Measurements from ENCODE around the gene PPP4R1. TPM values are rescaled to one million over a fixed set of nuclear protein-coding genes. Genes with fewer than 3 reads are reported as not detected.

The PPP4R1 gene
- total RNA-seq, 2 experiments from 2014 or later: 35.7 to 40.2 TPM

DNA sequence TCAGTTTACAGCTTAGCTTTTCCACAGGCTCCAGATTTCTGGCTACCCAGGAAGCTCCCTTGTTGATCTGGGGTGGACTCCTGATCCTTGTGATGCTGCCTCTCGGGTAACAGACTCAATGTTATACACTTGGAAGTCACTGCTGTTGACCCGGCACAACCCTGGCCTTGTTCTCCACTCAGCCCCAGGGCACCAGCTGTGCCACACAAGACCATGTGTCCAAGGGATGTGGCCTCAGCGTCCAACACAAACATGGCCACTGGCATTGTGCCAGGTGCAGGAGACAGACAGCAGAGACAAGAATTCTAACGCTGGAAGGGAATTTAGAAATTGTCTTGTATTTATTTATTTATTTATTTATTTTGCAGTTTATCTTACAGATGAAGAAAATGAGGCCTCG, 39.0 kb upstream of the PPP4R1 start:
- CTCF ChIA-PET: no interaction called here
- DNase-seq: no peak
- no peaks in the 10 kb centered on the region for H3K4me1 ChIP-seq (ENCODE audit: insufficient read depth, low read length)
- intact Hi-C loops (cut with DNase I, micrococcal nuclease): no loop called here
- POLR2A ChIA-PET: no interaction called here
- H3K27ac ChIP-seq (ENCODE audit: low read depth in 1 of 2, low read length in 2 of 2): no peak overlapping the region
- no peaks in the 10 kb centered on the region for H3K9me3 ChIP-seq (ENCODE audit: control insufficient read depth in 1 of 2, insufficient read depth in 1 of 2, low read length in 2 of 2)
- no peak overlapping the region for H3K4me3 Mint-ChIP-seq
- ATAC-seq (ENCODE audit: poor library complexity): no peak
- H3K4me1 Mint-ChIP-seq (ENCODE audit: low read depth): no peaks in the 10 kb centered on the region
- H3K27me3 ChIP-seq (ENCODE audit: control insufficient read depth in 1 of 2, insufficient read depth in 2 of 2, low read length in 2 of 2): peaks cover 0 to 3% of the 10 kb centered on the region in 2 experiments
- no peaks in the 10 kb centered on the region for H3K36me3 Mint-ChIP-seq (ENCODE audit: low read depth)
- no peak overlapping the region for H3K4me3 ChIP-seq (ENCODE audit: low read length)
- no peaks in the 10 kb centered on the region for H3K27me3 Mint-ChIP-seq
- no peaks in the 10 kb centered on the region for H3K36me3 ChIP-seq (ENCODE audit: insufficient read depth, low read length)
- no peak overlapping the region for H3K27ac Mint-ChIP-seq
- H3K9me3 Mint-ChIP-seq: no peaks in the 10 kb centered on the region
- TF ChIP-seq, protein P1, sequence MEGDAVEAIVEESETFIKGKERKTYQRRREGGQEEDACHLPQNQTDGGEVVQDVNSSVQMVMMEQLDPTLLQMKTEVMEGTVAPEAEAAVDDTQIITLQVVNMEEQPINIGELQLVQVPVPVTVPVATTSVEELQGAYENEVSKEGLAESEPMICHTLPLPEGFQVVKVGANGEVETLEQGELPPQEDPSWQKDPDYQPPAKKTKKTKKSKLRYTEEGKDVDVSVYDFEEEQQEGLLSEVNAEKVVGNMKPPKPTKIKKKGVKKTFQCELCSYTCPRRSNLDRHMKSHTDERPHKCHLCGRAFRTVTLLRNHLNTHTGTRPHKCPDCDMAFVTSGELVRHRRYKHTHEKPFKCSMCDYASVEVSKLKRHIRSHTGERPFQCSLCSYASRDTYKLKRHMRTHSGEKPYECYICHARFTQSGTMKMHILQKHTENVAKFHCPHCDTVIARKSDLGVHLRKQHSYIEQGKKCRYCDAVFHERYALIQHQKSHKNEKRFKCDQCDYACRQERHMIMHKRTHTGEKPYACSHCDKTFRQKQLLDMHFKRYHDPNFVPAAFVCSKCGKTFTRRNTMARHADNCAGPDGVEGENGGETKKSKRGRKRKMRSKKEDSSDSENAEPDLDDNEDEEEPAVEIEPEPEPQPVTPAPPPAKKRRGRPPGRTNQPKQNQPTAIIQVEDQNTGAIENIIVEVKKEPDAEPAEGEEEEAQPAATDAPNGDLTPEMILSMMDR (IDR thresholded peaks at IDR 0.05): no peak

DNA sequence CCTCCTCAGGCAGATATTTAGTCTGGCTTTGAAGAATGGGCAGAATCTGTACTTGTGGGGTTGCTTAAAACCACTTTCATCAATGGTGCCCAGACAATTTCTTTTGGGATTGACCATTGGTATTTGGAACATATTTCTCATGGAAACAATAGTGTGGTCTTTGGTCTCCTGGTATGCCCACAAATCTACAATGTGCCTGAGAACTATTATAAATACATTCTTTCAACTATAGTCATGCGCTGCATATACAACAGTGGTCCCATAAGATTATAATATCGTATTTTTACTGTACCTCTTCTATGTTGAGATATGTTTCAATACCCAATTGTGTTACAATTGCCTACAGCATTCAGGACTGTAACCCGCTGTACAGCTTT, 34.8 kb upstream of the PPP4R1 start:
- no peaks in the 10 kb centered on the region for H3K4me1 ChIP-seq (ENCODE audit: insufficient read depth, low read length)
- H3K27ac Mint-ChIP-seq: no peak overlapping the region
- H3K27me3 Mint-ChIP-seq: no peaks in the 10 kb centered on the region
- H3K9me3 ChIP-seq (ENCODE audit: control insufficient read depth in 1 of 2, insufficient read depth in 1 of 2, low read length in 2 of 2): no peaks in the 10 kb centered on the region
- H3K36me3 ChIP-seq (ENCODE audit: insufficient read depth, low read length): no peaks in the 10 kb centered on the region
- no peaks in the 10 kb centered on the region for H3K4me1 Mint-ChIP-seq (ENCODE audit: low read depth)
- TF ChIP-seq, protein P1 (IDR thresholded peaks at IDR 0.05): no peak
- no peaks in the 10 kb centered on the region for H3K36me3 Mint-ChIP-seq (ENCODE audit: low read depth)
- no peaks in the 10 kb centered on the region for H3K9me3 Mint-ChIP-seq
- DNase-seq: no peak
- no peak overlapping the region for H3K27ac ChIP-seq (ENCODE audit: low read depth in 1 of 2, low read length in 2 of 2)
- ATAC-seq (ENCODE audit: poor library complexity): no peak
- POLR2A ChIA-PET: no interaction called here
- H3K27me3 ChIP-seq (ENCODE audit: control insufficient read depth in 1 of 2, insufficient read depth in 2 of 2, low read length in 2 of 2): peaks cover 0 to 3% of the 10 kb centered on the region in 2 experiments
- intact Hi-C loops (cut with DNase I, micrococcal nuclease): no loop called here
- no peak overlapping the region for H3K4me3 Mint-ChIP-seq
- CTCF ChIA-PET: no interaction called here
- H3K4me3 ChIP-seq (ENCODE audit: low read length): no peak overlapping the region

DNA sequence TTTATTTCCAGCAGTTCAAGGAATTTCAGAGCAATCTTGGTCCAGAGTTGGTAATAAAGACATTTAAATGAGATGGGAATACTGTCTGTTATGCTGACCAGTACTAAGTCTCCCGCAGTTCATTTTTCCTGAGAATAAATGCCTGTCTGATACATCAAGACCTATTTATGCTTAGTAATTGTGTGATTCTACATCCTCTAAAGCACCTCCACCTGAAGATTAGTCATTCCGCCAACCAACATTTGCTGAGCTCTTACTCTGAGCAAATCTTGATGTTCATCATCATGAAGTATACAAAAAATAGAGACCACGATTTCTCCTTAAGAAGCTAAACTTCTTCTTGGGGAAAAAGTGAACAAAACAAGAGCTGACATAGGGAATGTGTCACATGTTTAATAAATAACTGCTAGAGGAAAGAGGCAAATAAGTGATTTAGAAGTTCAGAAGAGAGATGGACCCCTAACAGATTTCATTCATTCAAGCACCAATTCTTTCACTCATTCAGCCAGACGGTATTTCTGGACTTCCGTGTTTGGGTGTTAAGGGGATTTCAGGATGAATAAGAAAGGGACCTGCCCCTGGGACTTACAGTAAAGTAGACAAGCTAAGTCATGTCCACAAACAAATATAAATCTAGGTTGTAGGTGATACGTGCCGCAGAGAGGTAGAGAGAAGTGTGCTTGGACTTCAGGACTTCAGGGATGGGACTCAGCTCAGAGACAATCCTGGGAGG, 34.2 kb upstream of the PPP4R1 start:
- Histone ChIP-seq H3K27me3 (ENCODE audit: control insufficient read depth in 1 of 2, insufficient read depth in 2 of 2, low read length in 2 of 2) (peaks cover 0 to 3% of the 10 kb centered on the region in 2 experiments), H3K9me3 (ENCODE audit: control insufficient read depth in 1 of 2, insufficient read depth in 1 of 2, low read length in 2 of 2) (no peaks in the 10 kb centered on the region), H3K4me3 (ENCODE audit: low read length) (no peak overlapping the region), H3K27ac (ENCODE audit: low read depth in 1 of 2, low read length in 2 of 2) (no peak overlapping the region), H3K4me1 (ENCODE audit: insufficient read depth, low read length) (no peaks in the 10 kb centered on the region), H3K36me3 (ENCODE audit: insufficient read depth, low read length) (no peaks in the 10 kb centered on the region)
- ATAC-seq (ENCODE audit: poor library complexity) (no peak), DNase-seq (no peak)
- no peak overlapping the region for H3K4me3 Mint-ChIP-seq
- TF ChIP-seq, protein P1 (IDR thresholded peaks at IDR 0.05): no peak
- no peaks in the 10 kb centered on the region for H3K36me3 Mint-ChIP-seq (ENCODE audit: low read depth)
- H3K9me3 Mint-ChIP-seq: no peaks in the 10 kb centered on the region
- no peaks in the 10 kb centered on the region for H3K27me3 Mint-ChIP-seq
- intact Hi-C loops (cut with DNase I, micrococcal nuclease): no loop called here
- H3K4me1 Mint-ChIP-seq (ENCODE audit: low read depth): no peaks in the 10 kb centered on the region
- no peak overlapping the region for H3K27ac Mint-ChIP-seq
- POLR2A ChIA-PET: no interaction called here
- CTCF ChIA-PET: no interaction called here
